COLO829 (cell line): ENCODE results near the gene C12orf43.
A peak's percentile ranks its signal among the peaks of the same experiment; 100 is the strongest.

ENCODE experiments used
- DNase-seq: peaks from one replicate; pipeline ENCODE4 v3.0.0; 2012; ENCODE audit warnings: low spot score

C12orf43 gene

DNA sequence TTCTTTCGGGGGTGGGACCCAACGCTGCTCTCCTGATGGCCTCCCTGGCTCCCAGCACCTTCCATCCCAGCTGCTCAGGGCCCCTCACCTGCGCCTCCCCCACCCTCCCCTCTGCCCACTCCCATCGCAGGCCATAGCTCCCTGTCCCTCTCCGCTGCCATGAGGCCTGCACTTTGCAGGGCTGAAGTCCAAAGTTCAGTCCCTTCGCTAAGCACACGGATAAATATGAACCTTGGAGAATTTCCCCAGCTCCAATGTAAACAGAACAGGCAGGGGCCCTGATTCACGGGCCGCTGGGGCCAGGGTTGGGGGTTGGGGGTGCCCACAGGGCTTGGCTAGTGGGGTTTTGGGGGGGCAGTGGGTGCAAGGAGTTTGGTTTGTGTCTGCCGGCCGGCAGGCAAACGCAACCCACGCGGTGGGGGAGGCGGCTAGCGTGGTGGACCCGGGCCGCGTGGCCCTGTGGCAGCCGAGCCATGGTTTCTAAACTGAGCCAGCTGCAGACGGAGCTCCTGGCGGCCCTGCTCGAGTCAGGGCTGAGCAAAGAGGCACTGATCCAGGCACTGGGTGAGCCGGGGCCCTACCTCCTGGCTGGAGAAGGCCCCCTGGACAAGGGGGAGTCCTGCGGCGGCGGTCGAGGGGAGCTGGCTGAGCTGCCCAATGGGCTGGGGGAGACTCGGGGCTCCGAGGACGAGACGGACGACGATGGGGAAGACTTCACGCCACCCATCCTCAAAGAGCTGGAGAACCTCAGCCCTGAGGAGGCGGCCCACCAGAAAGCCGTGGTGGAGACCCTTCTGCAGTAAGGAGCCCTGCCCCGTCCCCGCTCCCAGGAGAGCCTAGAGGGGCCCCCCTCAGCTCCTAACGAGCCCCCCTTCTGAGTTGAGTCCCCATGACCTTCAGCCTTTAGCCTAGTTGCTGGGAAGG is 37.7 kb downstream of the C12orf43 start, which contains the start of gene HNF1A:
Gene HNF1A, plus strand, starts transcription at position 248 of the 924 bp plus-strand sequence. Its CDS starts 226 bp downstream, at position 474.
- no peak for DNase-seq

DNA sequence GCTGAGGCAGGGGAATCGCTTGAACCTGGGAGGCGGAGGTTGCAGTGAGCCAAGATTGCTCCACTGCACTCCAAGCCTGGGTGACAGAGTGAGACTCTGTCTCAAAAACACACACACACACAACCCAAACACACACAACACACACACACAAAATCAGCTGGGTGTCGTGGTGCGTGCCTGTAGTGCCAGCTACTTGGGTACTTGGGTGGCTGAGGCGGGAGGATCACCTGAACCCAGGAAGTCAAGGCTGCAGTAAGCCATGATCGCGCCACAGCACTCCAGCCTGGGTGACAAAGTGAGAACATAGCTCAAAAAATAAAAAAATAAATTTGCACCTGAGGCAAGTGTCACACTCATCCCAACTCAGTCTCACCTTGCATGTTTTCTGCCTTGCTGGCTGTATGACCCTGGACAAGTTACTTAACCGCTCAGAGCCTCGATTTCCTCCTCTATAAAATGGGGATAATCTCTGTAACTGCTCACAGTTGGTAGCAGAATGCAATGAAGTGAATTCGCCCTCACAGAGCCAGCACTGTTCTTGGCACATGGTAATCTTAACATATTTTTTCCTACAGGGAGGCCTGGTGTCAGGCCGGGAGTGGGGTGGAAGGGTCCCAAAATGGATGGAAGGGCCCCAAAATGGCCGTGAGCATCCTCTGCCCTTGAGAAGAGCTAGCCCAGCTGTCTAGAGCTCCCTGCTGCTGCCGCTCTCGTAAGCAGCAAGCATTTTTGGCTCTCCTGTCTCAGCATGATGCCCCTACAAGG is 38.6 kb downstream of the C12orf43 start:
- no peak for DNase-seq

DNA sequence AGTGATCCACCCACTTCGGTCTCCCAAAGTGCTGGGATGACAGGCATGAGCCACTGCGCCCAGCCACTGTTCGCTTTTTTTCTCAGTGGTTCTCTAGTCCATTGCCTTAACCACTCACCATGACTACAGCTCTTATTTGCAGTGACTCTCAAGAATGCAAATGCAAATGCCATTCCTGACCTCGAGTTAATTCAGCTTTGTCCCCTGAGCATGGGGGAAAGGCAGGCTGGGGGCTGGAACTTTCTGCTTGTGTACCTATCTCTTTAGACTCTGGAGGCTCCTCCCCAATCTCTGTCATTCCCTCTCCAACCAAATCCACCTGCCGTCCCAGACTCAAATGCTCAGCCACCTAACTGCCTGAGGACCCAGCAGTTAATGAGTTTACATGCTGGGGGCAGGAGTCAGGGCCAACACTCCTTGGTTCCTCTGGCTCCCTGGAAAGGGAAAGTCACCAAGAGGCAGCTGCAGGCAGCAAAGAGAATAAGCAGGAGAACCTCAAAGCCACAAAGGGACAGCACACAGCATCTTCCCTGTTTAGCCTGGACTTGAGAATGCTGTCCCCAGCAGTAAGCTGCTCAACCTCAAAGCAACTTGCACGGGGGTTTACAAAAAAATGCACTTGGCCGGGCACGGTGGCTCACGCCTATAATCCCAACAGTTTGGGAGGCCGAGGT is 43.3 kb downstream of the C12orf43 start:
- DNase-seq, result no peak

DNA sequence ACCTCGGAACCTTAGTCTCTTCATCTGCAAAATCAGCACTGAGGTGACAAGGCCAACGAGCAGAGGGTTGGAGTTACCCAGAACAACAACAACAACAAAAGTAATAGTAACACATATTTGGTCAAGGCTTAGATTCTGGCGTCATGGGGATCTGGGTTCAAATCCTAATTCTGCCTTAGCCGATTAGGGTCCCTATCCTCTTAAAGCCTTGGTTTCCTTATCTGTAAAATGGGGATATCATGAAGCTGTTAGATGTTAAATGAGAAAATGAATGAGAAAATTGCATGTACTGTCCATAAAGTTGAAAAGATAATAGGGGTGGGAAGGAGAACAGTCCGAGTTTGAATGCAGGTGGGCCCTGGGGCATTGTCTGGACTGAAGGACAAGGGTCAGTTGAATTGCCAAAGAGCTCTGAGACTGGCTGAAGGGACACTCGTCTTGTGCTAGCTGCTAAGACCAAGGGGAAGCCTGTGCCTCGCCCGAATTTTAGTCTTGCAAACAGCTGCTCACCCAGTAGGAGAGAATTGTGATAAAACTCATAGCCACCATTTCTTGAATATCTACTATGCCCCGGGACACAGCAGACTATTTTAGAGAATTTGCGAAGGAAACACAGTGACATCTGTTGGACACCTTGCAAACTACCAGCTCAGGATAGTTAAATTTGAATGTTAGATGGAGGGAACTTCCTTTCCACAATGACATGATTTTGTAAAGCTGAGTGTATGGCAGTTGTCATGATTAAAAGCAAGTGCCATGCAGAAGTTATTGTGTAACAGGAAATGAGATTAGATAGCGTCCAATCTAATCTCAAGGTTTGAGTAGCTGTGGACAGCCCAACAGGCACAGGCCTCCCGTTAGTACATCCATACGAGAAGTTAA is 44.7 kb downstream of the C12orf43 start:
- peak; percentile 87 for DNase-seq

DNA sequence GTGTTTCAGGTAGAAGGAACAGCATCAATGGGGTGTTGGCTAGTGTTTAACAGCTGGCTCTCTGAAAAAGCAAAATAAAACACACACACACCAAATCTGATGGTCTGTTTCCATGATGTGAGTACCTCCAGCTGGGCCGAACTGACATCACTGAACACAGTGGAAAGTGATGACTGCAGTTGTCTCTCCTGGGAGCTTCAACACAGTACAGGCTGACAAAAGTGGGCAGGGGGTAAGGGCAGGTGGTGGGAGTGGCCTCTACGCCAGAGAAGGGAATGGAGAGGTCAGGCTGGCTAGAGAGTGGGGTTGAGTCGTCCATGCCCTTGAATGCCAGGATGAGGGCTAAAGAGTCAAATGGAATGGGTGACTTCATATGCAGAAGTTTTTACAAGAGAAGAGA is 46.0 kb downstream of the C12orf43 start:
- DNase-seq, result no peak

DNA sequence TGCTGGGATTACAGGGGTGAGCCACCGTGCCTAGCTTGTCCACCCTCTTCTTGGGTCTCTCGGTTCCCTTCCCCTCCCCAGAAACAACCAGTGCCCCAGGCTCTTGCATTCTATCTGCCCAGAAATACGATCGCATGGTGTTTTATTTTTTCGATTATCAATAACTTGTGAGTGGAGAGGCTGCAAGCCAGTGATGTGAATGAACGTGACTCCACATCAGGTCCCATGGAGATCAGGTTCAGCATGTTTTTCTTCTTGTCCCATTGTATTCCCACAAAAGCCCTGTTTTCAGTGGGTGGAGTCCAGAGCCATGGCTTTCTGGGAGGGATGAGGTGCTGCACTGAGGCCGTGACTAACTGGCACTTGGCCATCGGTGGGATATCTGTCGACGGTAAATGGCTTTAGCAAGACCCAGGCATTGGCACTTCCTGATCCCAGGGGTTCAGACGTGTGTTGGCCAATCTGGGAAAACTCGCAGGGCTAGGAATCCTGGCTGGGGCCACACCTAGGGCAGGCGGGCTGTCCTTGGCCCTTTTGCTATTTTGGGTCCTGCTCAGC is 50.7 kb downstream of the C12orf43 start:
- DNase-seq, result no peak

DNA sequence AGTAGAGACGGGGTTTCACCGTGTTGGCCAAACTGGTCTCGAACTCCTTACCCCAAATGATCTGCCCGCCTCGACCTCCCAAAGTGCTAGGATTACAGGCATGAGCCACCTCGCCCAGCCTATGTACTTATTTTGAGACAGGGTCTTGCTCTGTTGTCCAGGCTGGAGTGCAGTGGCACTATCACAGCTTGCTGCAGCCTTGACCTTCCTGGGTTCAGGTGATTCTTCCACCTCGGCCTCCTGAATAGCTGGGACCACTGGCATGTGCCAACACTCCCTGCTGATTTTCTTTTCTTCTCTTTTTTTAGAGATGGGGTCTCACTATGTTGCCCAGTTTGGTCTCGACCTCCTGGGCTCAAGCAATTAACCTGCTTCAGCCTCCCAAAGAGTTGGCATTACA is 52.0 kb downstream of the C12orf43 start:
- no peak for DNase-seq

DNA sequence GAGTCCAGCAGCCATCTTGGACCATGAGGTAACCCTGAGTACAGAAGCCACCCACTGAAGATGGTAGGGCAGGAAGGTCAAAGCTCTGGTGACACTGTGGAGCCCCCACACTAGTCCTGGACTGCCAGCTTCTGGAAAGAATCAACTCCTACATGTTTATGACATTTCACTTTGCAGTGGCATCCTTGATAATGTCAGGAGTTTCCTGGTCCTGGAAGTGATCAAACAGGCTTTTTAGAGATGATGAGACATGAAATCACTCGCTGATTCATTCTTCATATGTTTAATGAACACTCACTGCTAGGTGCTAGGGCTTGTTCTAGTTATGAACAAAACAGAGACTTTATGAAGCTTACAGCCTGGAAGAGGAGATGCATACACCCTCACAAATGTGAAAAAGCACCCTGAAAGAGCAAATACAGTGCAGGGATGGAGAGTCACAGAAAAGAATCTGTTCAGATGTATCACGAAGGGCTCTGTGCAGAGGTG is 53.7 kb downstream of the C12orf43 start:
- no peak for DNase-seq

DNA sequence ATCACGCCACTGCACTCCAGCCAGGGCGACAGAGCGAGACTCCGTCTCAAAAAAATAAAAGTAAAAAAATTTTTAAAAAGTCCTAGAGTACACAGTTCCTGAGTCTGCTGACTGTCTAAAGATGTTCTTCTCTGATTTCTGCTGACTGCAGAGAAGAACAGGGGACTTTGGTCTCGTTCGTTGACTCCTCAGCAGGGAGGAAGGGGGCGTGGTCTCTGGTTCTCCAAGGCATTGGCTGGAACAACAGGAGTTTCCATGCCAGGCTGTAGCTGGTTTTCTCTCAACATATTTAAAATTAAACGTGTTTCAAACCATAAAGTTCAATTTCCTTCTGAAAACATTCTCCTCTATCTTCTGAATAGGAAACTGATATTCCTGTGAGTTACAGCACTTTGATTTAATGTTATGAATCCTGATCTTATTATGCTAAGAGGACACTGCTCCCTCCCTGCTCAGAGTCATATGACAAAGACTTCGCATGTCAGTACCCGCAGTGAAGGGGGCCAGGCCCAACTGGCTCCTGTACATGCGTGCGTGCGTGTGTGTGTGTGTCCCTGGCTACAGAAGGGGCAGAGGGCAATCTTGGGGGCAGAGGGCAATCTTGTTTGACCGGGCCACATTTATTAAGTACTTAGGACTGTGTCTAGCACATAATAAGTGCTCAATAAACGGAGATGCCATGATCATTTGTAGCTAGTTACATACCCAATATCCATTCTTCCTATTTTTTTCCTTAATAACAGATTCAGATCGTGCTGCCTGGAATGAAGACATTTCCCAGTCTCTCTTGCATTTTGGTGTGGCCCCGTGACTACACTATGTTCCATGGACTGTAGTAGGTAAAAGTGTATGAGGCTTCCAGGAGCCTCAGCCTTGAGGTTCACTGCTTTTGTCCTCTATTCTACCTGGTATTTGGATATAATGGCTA is 54.4 kb downstream of the C12orf43 start:
- no peak for DNase-seq

DNA sequence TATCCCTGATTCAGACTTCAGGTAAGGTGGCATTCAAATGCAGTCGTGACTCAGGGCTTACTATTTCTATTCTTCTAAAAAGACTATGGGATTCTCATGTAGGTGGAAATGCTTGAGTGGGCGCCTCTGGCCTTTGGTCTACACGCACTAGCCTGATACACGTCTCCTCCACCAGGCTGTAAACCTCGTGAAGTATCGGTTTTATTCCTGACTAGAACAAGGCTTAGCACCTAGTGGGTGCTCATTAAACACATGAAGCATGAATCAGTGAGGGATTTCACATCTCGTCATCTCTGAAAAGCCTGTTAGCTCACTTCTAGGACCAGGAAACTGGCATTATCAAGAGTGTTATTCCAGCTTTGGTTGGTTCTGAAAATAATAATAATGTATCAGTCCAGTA is 55.6 kb downstream of the C12orf43 start:
- no peak for DNase-seq

DNA sequence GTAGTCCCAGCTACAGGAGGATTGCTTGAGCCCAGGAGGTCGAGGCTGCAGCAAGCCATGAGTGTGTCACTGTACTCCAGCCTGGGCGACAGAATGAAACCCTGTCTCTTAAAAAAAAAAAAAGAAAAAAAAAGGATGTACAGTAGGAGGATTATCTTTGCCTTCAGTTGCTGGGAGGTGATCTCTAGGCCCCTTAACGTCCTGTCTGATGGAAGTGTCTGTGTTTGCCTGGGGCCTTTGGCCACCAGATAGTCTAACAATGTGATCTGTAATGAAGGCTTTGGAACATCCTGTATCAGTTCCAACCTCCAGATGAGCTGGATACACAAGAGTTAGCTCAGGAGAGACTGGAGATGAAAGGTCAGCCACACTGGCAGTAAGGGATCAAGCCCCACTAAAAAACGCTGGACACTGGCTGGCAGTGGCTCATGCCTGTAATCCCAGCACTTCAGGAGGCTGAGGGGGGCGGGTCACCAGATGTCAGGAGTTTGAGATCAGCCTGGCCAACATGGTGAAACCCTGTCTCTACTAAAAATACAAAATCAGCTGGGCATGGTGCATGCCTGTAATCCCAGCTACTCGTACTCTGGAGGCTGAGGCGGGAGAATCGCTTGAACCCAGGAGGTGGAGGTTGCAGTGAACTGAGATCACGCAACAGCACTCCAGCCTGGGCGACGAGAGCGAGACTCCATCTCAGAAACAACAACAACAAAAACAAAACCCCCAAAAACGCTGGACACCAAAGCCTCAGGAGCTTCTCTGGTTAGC is 57.0 kb downstream of the C12orf43 start:
- DNase-seq, result no peak

DNA sequence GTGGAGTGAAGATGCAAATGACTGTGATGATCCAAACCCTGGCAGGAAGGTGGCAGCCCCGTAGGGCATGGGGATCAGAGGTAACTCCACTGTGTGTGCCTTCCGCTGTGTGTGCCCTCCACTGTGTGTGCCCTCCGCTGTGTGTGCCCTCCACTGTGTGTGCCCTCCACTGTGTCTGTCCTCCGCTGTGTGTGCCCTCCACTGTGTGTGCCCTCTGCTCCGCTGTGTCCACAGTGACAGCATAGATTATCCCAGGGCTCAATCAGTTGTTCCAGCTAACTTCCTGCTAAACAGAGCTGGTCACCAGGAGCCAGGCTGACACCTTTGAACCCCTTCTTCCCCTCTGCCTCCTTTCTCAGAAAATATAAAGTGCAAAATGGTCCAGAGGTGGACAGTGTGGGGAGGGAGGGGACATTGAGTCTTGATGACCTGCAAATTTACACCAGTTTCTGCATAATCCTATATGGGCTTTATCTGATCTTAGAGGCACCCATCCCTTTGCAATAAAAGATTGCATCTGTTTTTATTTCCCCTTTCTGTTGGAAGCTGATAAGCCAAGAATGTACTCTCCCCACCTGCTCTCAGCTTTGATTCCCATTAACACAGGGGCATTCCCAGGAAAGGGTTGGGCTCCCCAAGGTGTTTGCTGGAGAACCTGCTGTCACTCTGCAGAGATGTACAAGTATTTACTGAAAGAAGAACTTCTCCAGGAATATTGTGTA is 59.5 kb downstream of the C12orf43 start:
- no peak for DNase-seq

DNA sequence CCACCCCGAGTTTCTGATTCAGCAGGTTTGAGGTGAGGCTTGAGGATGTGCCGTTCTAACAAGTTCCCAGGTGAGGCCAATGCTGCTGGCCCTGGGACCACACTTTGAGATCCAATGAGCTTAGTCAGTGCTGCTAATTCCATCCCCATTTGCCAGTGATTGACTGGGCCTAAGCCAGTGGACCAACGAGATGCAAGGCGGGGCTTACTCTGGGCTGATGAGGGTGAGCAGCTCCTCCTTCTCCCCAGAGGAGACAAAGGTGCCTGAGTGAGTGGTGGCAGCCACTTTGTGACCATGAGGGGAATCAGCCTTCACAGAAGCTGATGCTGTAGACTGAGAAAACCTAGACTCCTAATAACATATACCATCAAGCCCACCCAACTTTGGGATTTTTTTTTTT is 61.1 kb downstream of the C12orf43 start:
- DNase-seq, result no peak

DNA sequence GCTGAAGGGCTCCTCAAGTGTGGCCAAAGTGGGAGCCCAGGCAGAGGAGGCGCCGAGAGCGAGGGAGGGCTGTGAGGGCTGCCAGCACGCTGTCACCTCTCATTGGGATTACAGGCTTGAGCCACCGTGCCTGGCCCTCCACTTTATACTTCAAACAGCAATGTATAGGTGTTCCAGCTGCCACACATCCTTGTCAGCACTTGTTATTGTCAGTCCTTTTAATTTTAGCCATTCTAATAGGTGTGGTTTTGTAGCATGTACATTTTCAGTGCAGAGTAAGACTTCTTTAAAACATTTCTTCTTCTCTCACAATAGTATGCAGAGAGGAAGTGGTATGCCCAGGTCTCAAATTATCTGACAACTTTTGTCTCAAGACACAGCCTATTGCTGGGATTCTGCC is 65.5 kb downstream of the C12orf43 start:
- DNase-seq, result no peak
